22Rv1 (cell line): ENCODE results near the gene ZSCAN9.

ENCODE experiments used
- H3K27ac ChIP-seq: fragments of 450-650 bp; 2 replicates; pipeline ENCODE4 v1.5.1; 2017
- CTCF ChIP-seq: fragments of 450-650 bp; IDR thresholded peaks from 2 replicates; pipeline ENCODE4 v1.5.1; 2017; ENCODE audit warnings: mild to moderate bottlenecking
- ZFX ChIP-seq: fragments of 450-650 bp; IDR thresholded peaks from 2 replicates; pipeline ENCODE4 v1.6.1; 2017; ENCODE audit warnings: antibody characterized with exemption, borderline replicate concordance

Gene ZSCAN9

GRCh38 chr6:28245206-28245941 is 20.3 kb downstream of the ZSCAN9 start:
- H3K27ac ChIP-seq = no peak overlapping the region
- TF ChIP-seq ZFX (no peak), CTCF (no peak)

GRCh38 chr6:28248916-28249315 is 23.8 kb downstream of the ZSCAN9 start:
- no peak for TF ChIP-seq ZFX
- TF ChIP-seq CTCF = no peak

GRCh38 chr6:28250747-28251146 is 25.7 kb downstream of the ZSCAN9 start:
- TF ChIP-seq ZFX (no peak), CTCF (no peak)
- H3K27ac ChIP-seq = no peak overlapping the region

More at GRCh38 chr6:28248916-28249315, 23.8 kb downstream of the ZSCAN9 start:
- no peak overlapping the region for H3K27ac ChIP-seq

- peak overlapping the region; percentile 52 for H3K27ac ChIP-seq
- TF ChIP-seq CTCF (no peak), ZFX (no peak)
Observed at GRCh38 chr6:28251661-28252008, 26.6 kb downstream of the ZSCAN9 start.

GRCh38 chr6:28252009-28252975 is 27.2 kb downstream of the ZSCAN9 start, which contains the start of gene ZKSCAN4:
ZKSCAN4 (minus strand) TSS chr6:28252269; CDS start chr6:28251980, 289 bp downstream.
- H3K27ac ChIP-seq = peak within 1 kb of the TSS; percentile 52
- TF ChIP-seq ZFX = no peak
- TF ChIP-seq CTCF = no peak

GRCh38 chr6:28254121-28254519 is 29.0 kb downstream of the ZSCAN9 start:
- TF ChIP-seq CTCF = no peak
- no peak for TF ChIP-seq ZFX

GRCh38 chr6:28257042-28257441 is 32.0 kb downstream of the ZSCAN9 start:
- TF ChIP-seq CTCF (no peak), ZFX (no peak)
- no peak overlapping the region for H3K27ac ChIP-seq

More at GRCh38 chr6:28254121-28254519, 29.0 kb downstream of the ZSCAN9 start:
- no peak overlapping the region for H3K27ac ChIP-seq
